Mucosa of descending colon (tissue), 3 donors: Measurements from ENCODE around the gene SLC6A13. TPM values are rescaled to one million over a fixed set of nuclear protein-coding genes. Genes with fewer than 3 reads are reported as not detected.

Source experiments
- ATAC-seq: fragments of 200-7000 bp; cut with Tn5 transposase; one replicate; pipeline ENCODE4 v1.9.1; 2020; ENCODE audit warnings: mild to moderate bottlenecking, moderate library complexity
- DNase-seq, 3 donors: peaks; one replicate each; pipeline ENCODE4 v3.0.0-alpha.2; 2020
- H3K36me3 ChIP-seq: fragments of 200-600 bp; one replicate; pipeline ENCODE4 v1.8.0; 2021; ENCODE audit warnings: low read depth, mild to moderate bottlenecking
- H3K4me1 ChIP-seq: fragments of 200-600 bp; one replicate; pipeline ENCODE4 v1.8.0; 2021; ENCODE audit warnings: low read depth, mild to moderate bottlenecking
- H3K4me3 ChIP-seq: fragments of 200-600 bp; one replicate; pipeline ENCODE4 v1.8.0; 2021; ENCODE audit warnings: mild to moderate bottlenecking
- H3K9me3 ChIP-seq: fragments of 200-600 bp; one replicate; pipeline ENCODE4 v1.8.0; 2021; ENCODE audit warnings: mild to moderate bottlenecking
- intact Hi-C, 2 donors: fragments of 100-400 bp; cut with DNase I in 1 of 2; cut with micrococcal nuclease in 1 of 2; formaldehyde crosslinking; loops; one replicate each; pipeline versions ENCODE4 v1.11.0 to v1.11.1; 2022; cut with DNase I, micrococcal nuclease
- total RNA-seq, 3 donors: library from RNA; stranded (reverse); fragmentation: NEBNext Ultra II Directional in 2 of 3; extraction: Animal tissue kit (Norgen Biotek cat#: 25700) in 2 of 3; gene quantifications; one replicate each; pipeline versions ENCODE4 v1.2.1 to v1.2.4, GENCODE V29; 2021 to 2023
- TF ChIP-seq, protein P1 (sequence below): fragments of 200-600 bp; IDR thresholded peaks from one replicate; pipeline ENCODE4 v1.8.0; 2022; ENCODE audit warnings: antibody characterized with exemption, mild to moderate bottlenecking
- donor health status: DM: no; HTN: no; CAD: no; lungs with moderate emphysema.
- donor health status: DM: no; HTN: no; CAD: no.
- donor health status: DM: no; HTN: yes; CAD: no.

SLC6A13 gene
- total RNA-seq, 3 donors from 2014 or later: not detected

- intact Hi-C loops: no loop called here
- no peak overlapping the region for H3K4me3 ChIP-seq
- DNase-seq (no peak), ATAC-seq (no peak)
- no peaks in the 10 kb centered on the region for H3K36me3 ChIP-seq
- TF ChIP-seq, protein P1, sequence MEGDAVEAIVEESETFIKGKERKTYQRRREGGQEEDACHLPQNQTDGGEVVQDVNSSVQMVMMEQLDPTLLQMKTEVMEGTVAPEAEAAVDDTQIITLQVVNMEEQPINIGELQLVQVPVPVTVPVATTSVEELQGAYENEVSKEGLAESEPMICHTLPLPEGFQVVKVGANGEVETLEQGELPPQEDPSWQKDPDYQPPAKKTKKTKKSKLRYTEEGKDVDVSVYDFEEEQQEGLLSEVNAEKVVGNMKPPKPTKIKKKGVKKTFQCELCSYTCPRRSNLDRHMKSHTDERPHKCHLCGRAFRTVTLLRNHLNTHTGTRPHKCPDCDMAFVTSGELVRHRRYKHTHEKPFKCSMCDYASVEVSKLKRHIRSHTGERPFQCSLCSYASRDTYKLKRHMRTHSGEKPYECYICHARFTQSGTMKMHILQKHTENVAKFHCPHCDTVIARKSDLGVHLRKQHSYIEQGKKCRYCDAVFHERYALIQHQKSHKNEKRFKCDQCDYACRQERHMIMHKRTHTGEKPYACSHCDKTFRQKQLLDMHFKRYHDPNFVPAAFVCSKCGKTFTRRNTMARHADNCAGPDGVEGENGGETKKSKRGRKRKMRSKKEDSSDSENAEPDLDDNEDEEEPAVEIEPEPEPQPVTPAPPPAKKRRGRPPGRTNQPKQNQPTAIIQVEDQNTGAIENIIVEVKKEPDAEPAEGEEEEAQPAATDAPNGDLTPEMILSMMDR: no peak
- H3K4me1 ChIP-seq: no peaks in the 10 kb centered on the region
- H3K9me3 ChIP-seq: no peaks in the 10 kb centered on the region
These were observed 8.5 kb upstream of the SLC6A13 start for GRCh38 chr12:271161-271560.

GRCh38 chr12:269191-269590, 6.6 kb upstream of the SLC6A13 start:
- H3K4me3 ChIP-seq: no peak overlapping the region
- ATAC-seq (no peak), DNase-seq (no peak)
- H3K4me1 ChIP-seq: no peaks in the 10 kb centered on the region
- H3K9me3 ChIP-seq: no peaks in the 10 kb centered on the region
- intact Hi-C loops: no loop called here
- H3K36me3 ChIP-seq: no peaks in the 10 kb centered on the region
- TF ChIP-seq, protein P1: no peak

DNA sequence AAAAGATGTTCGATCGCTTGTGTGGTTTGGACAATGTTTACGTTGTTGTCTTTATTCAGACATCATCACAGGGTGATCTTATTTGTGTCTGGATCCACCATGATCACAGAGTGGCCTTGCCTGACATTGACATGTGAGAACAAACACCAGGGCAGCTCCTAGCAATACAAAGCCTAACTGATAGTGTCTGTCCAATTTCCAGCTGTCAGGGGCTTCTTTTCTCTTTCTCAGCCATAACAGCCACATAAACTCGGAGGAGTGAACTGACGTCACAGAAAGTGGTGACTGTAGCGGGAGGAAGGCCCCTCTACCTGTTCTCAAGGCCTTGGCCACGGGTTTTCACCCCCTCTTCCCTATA, 5.8 kb upstream of the SLC6A13 start:
- H3K4me3 ChIP-seq: no peak overlapping the region
- DNase-seq (no peak), ATAC-seq (no peak)
- no peaks in the 10 kb centered on the region for H3K9me3 ChIP-seq
- no peaks in the 10 kb centered on the region for H3K4me1 ChIP-seq
- no peaks in the 10 kb centered on the region for H3K36me3 ChIP-seq
- TF ChIP-seq, protein P1: no peak
- intact Hi-C loops: no loop called here

GRCh38 chr12:267581-268482, 5.2 kb upstream of the SLC6A13 start:
- Histone ChIP-seq H3K4me3 (no peak overlapping the region), H3K9me3 (no peaks in the 10 kb centered on the region), H3K36me3 (no peaks in the 10 kb centered on the region), H3K4me1 (no peaks in the 10 kb centered on the region)
- intact Hi-C loops: no loop called here
- TF ChIP-seq, protein P1: no peak
- ATAC-seq (no peak), DNase-seq (no peak)

DNA sequence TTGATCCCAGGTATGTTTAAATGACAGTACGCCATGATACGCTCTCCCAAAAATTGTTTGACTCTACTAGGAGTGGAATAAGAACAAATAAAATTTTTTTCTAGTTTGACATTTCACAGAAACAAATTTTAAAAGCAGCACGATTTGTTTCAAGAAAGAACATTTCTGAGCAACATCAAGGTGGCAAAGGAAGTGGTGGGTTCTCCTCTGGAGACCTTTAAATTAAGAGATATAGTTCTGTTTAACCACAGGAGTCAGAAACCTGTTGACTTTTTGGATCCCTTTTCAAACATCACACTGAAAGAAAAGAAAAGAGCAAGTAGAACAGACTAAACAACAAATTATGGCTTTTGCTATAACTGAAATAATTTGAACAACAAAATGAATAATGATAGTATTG, 2.5 kb upstream of the SLC6A13 start:
- H3K4me3 ChIP-seq: no peak overlapping the region
- no peaks in the 10 kb centered on the region for H3K36me3 ChIP-seq
- no peak for DNase-seq
- no peaks in the 10 kb centered on the region for H3K9me3 ChIP-seq
- TF ChIP-seq, protein P1: no peak
- no peak for ATAC-seq
- intact Hi-C loops: no loop called here
- no peaks in the 10 kb centered on the region for H3K4me1 ChIP-seq
